Bronchial epithelial cell (primary cell): ENCODE measurements around the gene CNKSR3. TPM values are rescaled to one million over a fixed set of nuclear protein-coding genes. Genes with fewer than 3 reads are reported as not detected.
"Not testable (repeated sequence)": the region's sequence is repeated elsewhere in the genome, so short reads cannot be mapped to it uniquely, and the experiment has no call there.

Experiments used
- DNase-seq: peaks from one replicate; pipeline ENCODE4 v3.0.0-alpha.2; 2010; ENCODE audit warnings: low read depth
- FAIRE-seq: peaks from 2 replicates; lab custom pipeline; 2011; peaks lifted over from hg19 to GRCh38; lab: Jason Lieb, UNC
- H3K27me3 ChIP-seq: 2 replicates; pipeline ENCODE4 v1.5.1; 2011; ENCODE audit warnings: low read length; ENCODE audit not compliant: control insufficient read depth, insufficient read depth
- H3K36me3 ChIP-seq: 2 replicates; pipeline ENCODE4 v1.5.1; 2011; ENCODE audit warnings: low read length; ENCODE audit not compliant: control insufficient read depth, insufficient read depth
- H3K4me3 ChIP-seq: 2 replicates; pipeline ENCODE4 v1.5.1; 2011; ENCODE audit warnings: mild to moderate bottlenecking, low read depth, low read length, control low read depth
- total RNA-seq: library from RNA; depleted of rRNA; stranded (reverse); fragments of >200 nt; gene quantifications from 2 replicates; pipeline ENCODE4 v1.2.1, GENCODE V29; 2014
- TF ChIP-seq, protein P1 (sequence below): IDR thresholded peaks from 2 replicates; pipeline ENCODE4 v1.5.1; 2011; ENCODE audit warnings: mild to moderate bottlenecking, moderate library complexity, low read length, control low read depth, inconsistent platforms; ENCODE audit not compliant: insufficient read depth, severe bottlenecking

The CNKSR3 gene
- total RNA-seq, 1 donor from 2014 or later, result 2.6 TPM

DNA sequence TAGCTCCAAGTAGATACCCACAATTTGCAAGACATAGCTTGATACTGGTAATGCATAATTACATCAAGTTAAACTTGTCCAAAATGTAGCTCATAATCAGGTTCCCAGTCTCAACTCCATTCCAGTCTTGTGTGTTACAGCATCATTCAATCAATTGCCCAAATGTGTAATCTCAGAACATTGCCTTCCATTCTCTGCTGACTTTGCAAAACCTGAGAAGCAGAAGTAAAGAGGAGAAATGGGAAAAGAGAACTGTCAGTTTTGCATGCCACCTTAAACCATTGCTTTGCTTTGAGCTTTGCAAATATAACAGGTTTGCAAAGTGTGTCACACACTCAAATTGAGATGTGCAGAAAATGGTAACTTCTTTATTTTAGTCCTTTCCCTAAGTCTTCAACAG, 40.3 kb upstream of the CNKSR3 start:
- Histone ChIP-seq H3K27me3 (no peaks in the 10 kb centered on the region), H3K36me3 (no peaks in the 10 kb centered on the region), H3K4me3 (no peak overlapping the region)
- TF ChIP-seq, protein P1, sequence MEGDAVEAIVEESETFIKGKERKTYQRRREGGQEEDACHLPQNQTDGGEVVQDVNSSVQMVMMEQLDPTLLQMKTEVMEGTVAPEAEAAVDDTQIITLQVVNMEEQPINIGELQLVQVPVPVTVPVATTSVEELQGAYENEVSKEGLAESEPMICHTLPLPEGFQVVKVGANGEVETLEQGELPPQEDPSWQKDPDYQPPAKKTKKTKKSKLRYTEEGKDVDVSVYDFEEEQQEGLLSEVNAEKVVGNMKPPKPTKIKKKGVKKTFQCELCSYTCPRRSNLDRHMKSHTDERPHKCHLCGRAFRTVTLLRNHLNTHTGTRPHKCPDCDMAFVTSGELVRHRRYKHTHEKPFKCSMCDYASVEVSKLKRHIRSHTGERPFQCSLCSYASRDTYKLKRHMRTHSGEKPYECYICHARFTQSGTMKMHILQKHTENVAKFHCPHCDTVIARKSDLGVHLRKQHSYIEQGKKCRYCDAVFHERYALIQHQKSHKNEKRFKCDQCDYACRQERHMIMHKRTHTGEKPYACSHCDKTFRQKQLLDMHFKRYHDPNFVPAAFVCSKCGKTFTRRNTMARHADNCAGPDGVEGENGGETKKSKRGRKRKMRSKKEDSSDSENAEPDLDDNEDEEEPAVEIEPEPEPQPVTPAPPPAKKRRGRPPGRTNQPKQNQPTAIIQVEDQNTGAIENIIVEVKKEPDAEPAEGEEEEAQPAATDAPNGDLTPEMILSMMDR, result no peak
- no peak for FAIRE-seq
- no peak for DNase-seq

DNA sequence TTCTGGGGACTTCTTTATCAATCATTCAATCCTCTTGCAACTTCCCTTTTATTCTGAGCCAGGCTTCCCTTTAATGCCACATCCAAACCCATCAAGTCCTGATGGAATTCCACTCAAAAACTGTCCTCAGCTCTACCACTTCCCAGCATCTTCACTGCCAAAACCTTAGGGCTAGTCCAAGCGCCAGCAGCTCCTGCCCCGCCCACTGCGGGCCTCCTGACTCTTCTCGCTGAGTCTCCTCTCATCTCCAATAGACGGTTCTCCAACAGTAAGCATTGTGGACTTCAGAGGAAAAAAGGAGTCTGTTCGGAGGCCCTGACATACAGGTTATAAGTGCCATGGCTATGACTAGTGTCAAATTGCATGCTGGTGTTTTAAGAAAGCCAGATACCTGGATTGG, 38.7 kb upstream of the CNKSR3 start:
- TF ChIP-seq, protein P1, result no peak
- FAIRE-seq, result no peak
- H3K27me3 ChIP-seq, result no peaks in the 10 kb centered on the region
- no peaks in the 10 kb centered on the region for H3K36me3 ChIP-seq
- DNase-seq, result no peak
- H3K4me3 ChIP-seq, result no peak overlapping the region

DNA sequence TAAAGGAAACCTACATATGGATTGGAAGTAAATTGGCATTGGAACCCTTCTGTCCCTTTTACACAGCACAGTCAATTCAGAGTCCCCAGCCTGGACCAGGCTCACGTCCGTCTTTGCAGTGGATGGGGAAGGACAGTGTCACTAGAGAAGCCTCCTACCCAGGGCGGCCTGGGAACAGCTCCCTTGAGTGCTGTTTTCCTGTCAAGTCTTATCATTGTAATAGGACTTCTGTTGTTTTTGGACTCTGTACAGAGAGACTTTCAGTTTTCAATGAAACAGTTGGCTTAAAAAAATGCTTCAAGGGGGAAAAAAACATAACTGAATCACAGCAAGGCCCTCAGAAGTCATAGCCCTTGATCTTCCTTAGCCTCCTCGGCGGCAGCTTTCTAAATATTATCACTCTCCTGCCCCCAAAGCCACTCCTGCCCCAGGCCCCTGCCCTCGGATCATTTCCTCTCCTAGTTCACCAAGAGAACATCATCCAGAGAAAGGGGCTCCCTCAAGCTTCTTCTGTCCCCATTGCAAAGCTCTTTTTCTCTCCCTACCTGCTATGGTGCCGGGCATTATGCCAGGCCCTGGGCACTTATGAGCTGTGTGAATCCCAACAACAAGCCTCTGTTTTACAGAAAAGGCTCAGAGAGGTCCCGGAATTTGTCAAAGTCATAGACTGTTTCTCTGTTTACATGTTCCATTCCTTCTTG, 37.8 kb upstream of the CNKSR3 start:
- DNase-seq, result no peak
- no peaks in the 10 kb centered on the region for H3K36me3 ChIP-seq
- H3K4me3 ChIP-seq, result no peak overlapping the region
- no peak for FAIRE-seq
- TF ChIP-seq, protein P1, result no peak
- no peaks in the 10 kb centered on the region for H3K27me3 ChIP-seq

DNA sequence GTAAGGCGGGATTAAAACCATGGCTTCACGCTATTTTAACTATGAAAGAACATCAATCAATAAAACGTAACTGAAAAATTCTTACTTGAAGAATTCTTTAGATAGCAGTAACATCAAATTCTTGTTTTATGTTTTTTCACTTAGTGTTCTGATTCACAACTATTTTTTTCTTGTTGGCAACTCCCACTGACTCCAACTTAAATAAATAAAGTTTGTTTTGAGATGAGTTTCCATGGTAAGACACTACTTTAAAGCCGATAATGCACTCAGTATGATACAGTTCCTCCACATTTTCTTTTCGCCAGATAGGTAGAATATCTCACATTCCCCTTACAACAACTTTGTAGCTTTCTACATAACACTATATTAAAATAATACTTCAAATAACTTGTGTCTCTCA, 33.1 kb upstream of the CNKSR3 start:
- no peak for FAIRE-seq

DNA sequence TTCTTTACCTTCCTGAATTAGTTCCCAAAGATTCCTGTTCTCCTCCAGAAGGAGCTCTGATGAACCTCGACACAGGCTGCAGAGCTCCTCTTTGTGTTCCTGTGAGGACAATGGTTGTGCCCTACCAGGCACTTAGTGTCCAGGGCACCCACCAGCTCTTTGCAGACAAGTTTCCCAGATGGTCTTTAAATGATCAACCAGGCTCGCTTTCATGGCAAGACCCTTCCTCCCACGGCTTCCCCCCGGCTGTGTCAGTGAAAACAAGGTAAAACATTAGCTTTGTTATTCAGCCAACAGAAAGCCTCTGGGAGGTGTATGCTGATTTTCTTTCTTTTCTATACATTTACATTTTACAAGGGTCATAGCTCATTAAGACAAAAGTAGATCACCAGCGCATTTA, 32.3 kb upstream of the CNKSR3 start:
- H3K36me3 ChIP-seq, result no peaks in the 10 kb centered on the region
- TF ChIP-seq, protein P1, result no peak
- H3K4me3 ChIP-seq, result no peak overlapping the region
- DNase-seq (no peak), FAIRE-seq (no peak)
- H3K27me3 ChIP-seq, result no peaks in the 10 kb centered on the region

More for the DNA sequence above, 33.1 kb upstream of the CNKSR3 start:
- no peak for DNase-seq
- TF ChIP-seq, protein P1, result no peak
- no peaks in the 10 kb centered on the region for H3K36me3 ChIP-seq
- H3K4me3 ChIP-seq, result no peak overlapping the region
- no peaks in the 10 kb centered on the region for H3K27me3 ChIP-seq

DNA sequence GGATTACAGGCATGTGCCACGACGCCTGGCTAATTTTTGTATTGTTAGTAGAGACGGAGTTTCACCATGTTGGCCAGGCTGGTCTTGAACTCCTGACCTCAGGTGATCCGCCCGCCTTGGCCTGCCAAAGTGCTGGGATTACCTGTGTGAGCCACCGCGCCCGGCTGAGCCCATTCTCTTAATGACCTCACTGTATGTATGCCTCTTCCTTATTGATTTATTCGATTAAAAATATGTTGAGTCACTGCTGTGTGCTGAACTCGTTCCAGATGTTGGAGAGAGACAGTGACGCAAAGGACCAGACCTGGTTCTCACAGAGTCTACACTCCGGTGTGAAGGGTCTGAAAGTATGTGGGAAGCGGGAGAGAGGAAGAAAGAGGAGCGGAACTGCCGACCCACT, 31.4 kb upstream of the CNKSR3 start:
- not testable (repeated sequence) for H3K36me3 ChIP-seq, DNase-seq, FAIRE-seq, H3K4me3 ChIP-seq, H3K27me3 ChIP-seq
